Keratinocyte (primary cell): ENCODE results near the gene VPS13A. TPM values are rescaled to one million over a fixed set of nuclear protein-coding genes. Genes with fewer than 3 reads are reported as not detected.

Experiments
- DNase-seq: peaks from one replicate; pipeline ENCODE4 v3.0.0-alpha.2; 2011; ENCODE audit warnings: low read depth, missing footprints, low spot score
- FAIRE-seq: peaks from 2 replicates; lab custom pipeline; 2011; peaks lifted over from hg19 to GRCh38; lab: Jason Lieb, UNC
- H2AFZ ChIP-seq: 2 replicates; pipeline ENCODE4 v1.6.0; 2012; ENCODE audit warnings: low read length, control low read depth, inconsistent platforms; ENCODE audit not compliant: control insufficient read depth
- H3K27ac ChIP-seq: 2 replicates; pipeline ENCODE4 v1.5.1; 2011; ENCODE audit warnings: low read length; ENCODE audit not compliant: control insufficient read depth, insufficient read depth
- H3K27me3 ChIP-seq: 3 replicates; pipeline ENCODE4 v1.6.0; 2011; ENCODE audit warnings: low read length; ENCODE audit not compliant: control insufficient read depth, insufficient read depth; ENCODE audit errors: extremely low read depth
- H3K36me3 ChIP-seq, 2 experiments: 2 replicates in 1 of 2; 3 replicates in 1 of 2; pipeline ENCODE4 v1.5.1; 2011; ENCODE audit warnings: low read length in 2 of 2, mild to moderate bottlenecking in 1 of 2; ENCODE audit not compliant: control insufficient read depth in 2 of 2, insufficient read depth in 2 of 2; ENCODE audit errors: extremely low read depth in 1 of 2
- H3K4me1 ChIP-seq: 3 replicates; pipeline ENCODE4 v1.5.1; 2011; ENCODE audit warnings: low read length; ENCODE audit not compliant: control insufficient read depth, insufficient read depth; ENCODE audit errors: extremely low read depth
- H3K4me2 ChIP-seq: 3 replicates; pipeline ENCODE4 v1.6.0; 2011; ENCODE audit warnings: low read depth, low read length; ENCODE audit not compliant: control insufficient read depth, insufficient read depth; ENCODE audit errors: extremely low read depth
- H3K4me3 ChIP-seq, 3 experiments: fragments of 200-600 bp in 1 of 3; sonication (generic) in 1 of 3; 2 replicates in 2 of 3; 3 replicates in 1 of 3; pipeline ENCODE4 v1.5.1; 2011 to 2016; ENCODE audit warnings: low read length in 3 of 3, mild to moderate bottlenecking in 3 of 3, control low read depth in 2 of 3, inconsistent platforms in 1 of 3, low read depth in 1 of 3, mixed read lengths in 1 of 3, mixed run types in 1 of 3, moderate library complexity in 1 of 3; ENCODE audit not compliant: control insufficient read depth in 2 of 3, insufficient read depth in 2 of 3; ENCODE audit errors: extremely low read depth in 1 of 3
- H3K79me2 ChIP-seq: 2 replicates; pipeline ENCODE4 v1.6.0; 2012; ENCODE audit warnings: low read length; ENCODE audit not compliant: control insufficient read depth, insufficient read depth
- H3K9ac ChIP-seq: 3 replicates; pipeline ENCODE4 v1.6.0; 2011; ENCODE audit warnings: low read length; ENCODE audit not compliant: control insufficient read depth, insufficient read depth; ENCODE audit errors: extremely low read depth
- H3K9me1 ChIP-seq: 3 replicates; pipeline ENCODE4 v1.6.0; 2011; ENCODE audit warnings: low read length; ENCODE audit not compliant: control insufficient read depth, insufficient read depth; ENCODE audit errors: extremely low read depth
- H3K9me3 ChIP-seq: 2 replicates; pipeline ENCODE4 v1.5.1; 2012; ENCODE audit warnings: low read depth, low read length; ENCODE audit not compliant: control insufficient read depth
- H4K20me1 ChIP-seq: 3 replicates; pipeline ENCODE4 v1.6.0; 2011; ENCODE audit warnings: low read length; ENCODE audit not compliant: control insufficient read depth, insufficient read depth; ENCODE audit errors: extremely low read depth
- CTCF ChIP-seq, 3 experiments: IDR thresholded peaks in 1 of 3; conservative IDR thresholded peaks in 1 of 3; optimal IDR thresholded peaks in 1 of 3; 2 replicates in 2 of 3; 3 replicates in 1 of 3; pipeline versions ENCODE3 to v1.5.1; 2011; ENCODE audit warnings: low read length in 3 of 3, mild to moderate bottlenecking in 3 of 3, moderate library complexity in 2 of 3, control low read depth in 1 of 3, inconsistent platforms in 1 of 3; ENCODE audit not compliant: insufficient read depth in 2 of 3; ENCODE audit errors: extremely low read depth in 1 of 3
- EZH2 ChIP-seq: IDR thresholded peaks from one replicate; pipeline ENCODE4 v1.6.1; 2012; ENCODE audit warnings: inconsistent platforms, mild to moderate bottlenecking, low read length, moderate library complexity
- dilution Hi-C: fragments of 300-500 bp; cut with MboI; formaldehyde crosslinking; loops from one replicate; pipeline ENCODE4 v1.7.0; 2020; ENCODE audit warnings: low sequenced_read_pairs; ENCODE audit not compliant: extremely low pct_ligation_motif_present
- polyA plus RNA-seq, 5 experiments: library from polyadenylated mRNA; depleted of rRNA in 3 of 5; stranded (reverse) in 3 of 5; stranded (forward) in 1 of 5; unstranded in 1 of 5; fragments of >200 nt; gene quantifications; 1 replicate in 1 of 5; 2 replicates in 3 of 5; 3 replicates in 1 of 5; pipeline versions ENCODE4 v1.2.1 to v1.2.3, GENCODE V29; 2011 to 2012; ENCODE audit warnings: missing spikeins in 2 of 5, low read depth in 1 of 5, low replicate concordance in 1 of 5

The VPS13A gene
- polyA plus RNA-seq, 1 donor (not counting 4 experiments of a cell fraction or from before 2014, with no cell fraction given) = 55.3 TPM

- dilution Hi-C loops = no loop called here
- Histone ChIP-seq H3K4me3 (no peak overlapping the region), H3K9ac (no peak overlapping the region), H4K20me1 (no peaks in the 10 kb centered on the region), H3K9me1 (no peaks in the 10 kb centered on the region), H3K27me3 (no peaks in the 10 kb centered on the region), H3K9me3 (no peaks in the 10 kb centered on the region), H3K4me2 (no peak overlapping the region), H3K36me3 (no peaks in the 10 kb centered on the region), H3K4me1 (no peaks in the 10 kb centered on the region), H3K79me2 (no peaks in the 10 kb centered on the region), H2AFZ (no peak overlapping the region), H3K27ac (no peak overlapping the region)
- DNase-seq = no peak
- TF ChIP-seq CTCF (optimal IDR thresholded peaks at IDR 0.05 in 1 of 3, IDR thresholded peaks at IDR 0.05 in 1 of 3, conservative IDR thresholded peaks at IDR 0.05 in 1 of 3; ENCODE audit: extremely low read depth in 1 of 3, insufficient read depth in 2 of 3, low read length in 3 of 3) (peak; percentile 69 to 82 (median 76)), EZH2 (no peak)
- no peak for FAIRE-seq
Observed at GRCh38 chr9:77455312-77455927, 278.1 kb downstream of the VPS13A start.

GRCh38 chr9:77456829-77457437 lies 279.6 kb downstream of the VPS13A start:
- dilution Hi-C loops = no loop called here
- H3K9ac ChIP-seq = no peak overlapping the region
- peak overlapping the region; percentile 71 for H2AFZ ChIP-seq
- H3K4me1 ChIP-seq = no peaks in the 10 kb centered on the region
- H3K4me3 ChIP-seq = no peak overlapping the region
- peaks cover 2% of the 10 kb centered on the region for H3K27me3 ChIP-seq
- TF ChIP-seq EZH2 (no peak), CTCF (optimal IDR thresholded peaks at IDR 0.05 in 1 of 3, IDR thresholded peaks at IDR 0.05 in 1 of 3, conservative IDR thresholded peaks at IDR 0.05 in 1 of 3; ENCODE audit: extremely low read depth in 1 of 3, insufficient read depth in 2 of 3, low read length in 3 of 3) (peak; percentile 81 to 96 (median 87))
- no peaks in the 10 kb centered on the region for H3K9me1 ChIP-seq
- no peaks in the 10 kb centered on the region for H3K79me2 ChIP-seq
- FAIRE-seq (peak; percentile 73), DNase-seq (peak; percentile 92)
- H3K27ac ChIP-seq = no peak overlapping the region
- H3K9me3 ChIP-seq = no peaks in the 10 kb centered on the region
- H4K20me1 ChIP-seq = no peaks in the 10 kb centered on the region
- H3K36me3 ChIP-seq = no peaks in the 10 kb centered on the region
- no peak overlapping the region for H3K4me2 ChIP-seq
